GM10248 (cell line): ENCODE measurements around the gene HDAC4.

Experiments
- CTCF ChIA-PET: fragments of 300-600 bp; sonication (Branson Sonifier 250); formaldehyde crosslinking; extraction: SDS; loops from one replicate; lab custom pipeline; 2021; ENCODE audit warnings: antibody characterized with exemption; lab: Yijun Ruan, JAX
- POLR2A ChIA-PET: fragments of 350-650 bp; sonication (Branson Sonifier 250); formaldehyde crosslinking; extraction: SDS; loops from one replicate; lab custom pipeline; 2020; ENCODE audit warnings: antibody characterized with exemption; lab: Yijun Ruan, JAX
- DNase-seq: peaks from one replicate; pipeline ENCODE4 v3.0.0; 2012; ENCODE audit errors: extremely low spot score
- TF ChIP-seq, protein P1 (sequence below): IDR thresholded peaks from 2 replicates; pipeline ENCODE4 v1.5.1; 2012; ENCODE audit warnings: mild to moderate bottlenecking, low read depth; ENCODE audit errors: extremely low read depth, missing control alignments, control extremely low read depth

The HDAC4 gene

DNA sequence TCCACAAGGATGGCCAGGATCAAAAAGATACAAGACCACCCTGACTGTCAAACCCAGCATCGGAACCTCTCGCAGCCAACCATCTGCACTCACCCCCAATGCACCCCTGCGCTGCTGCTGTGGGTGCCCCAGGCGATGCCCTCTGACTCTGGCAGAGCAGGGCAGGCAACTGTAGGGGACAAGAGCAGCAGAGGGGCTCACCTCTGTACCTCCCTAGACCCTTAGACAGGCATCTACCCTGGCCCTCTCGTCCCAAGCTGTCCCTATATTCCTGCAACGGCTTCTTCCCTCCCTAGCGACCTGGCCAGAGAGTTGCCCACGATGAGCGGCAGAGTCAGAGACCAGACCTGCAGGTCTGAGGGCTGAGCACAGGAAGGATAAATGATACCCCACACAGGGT lies 128.2 kb downstream of the HDAC4 start:
- POLR2A ChIA-PET = no interaction called here
- TF ChIP-seq, protein P1, sequence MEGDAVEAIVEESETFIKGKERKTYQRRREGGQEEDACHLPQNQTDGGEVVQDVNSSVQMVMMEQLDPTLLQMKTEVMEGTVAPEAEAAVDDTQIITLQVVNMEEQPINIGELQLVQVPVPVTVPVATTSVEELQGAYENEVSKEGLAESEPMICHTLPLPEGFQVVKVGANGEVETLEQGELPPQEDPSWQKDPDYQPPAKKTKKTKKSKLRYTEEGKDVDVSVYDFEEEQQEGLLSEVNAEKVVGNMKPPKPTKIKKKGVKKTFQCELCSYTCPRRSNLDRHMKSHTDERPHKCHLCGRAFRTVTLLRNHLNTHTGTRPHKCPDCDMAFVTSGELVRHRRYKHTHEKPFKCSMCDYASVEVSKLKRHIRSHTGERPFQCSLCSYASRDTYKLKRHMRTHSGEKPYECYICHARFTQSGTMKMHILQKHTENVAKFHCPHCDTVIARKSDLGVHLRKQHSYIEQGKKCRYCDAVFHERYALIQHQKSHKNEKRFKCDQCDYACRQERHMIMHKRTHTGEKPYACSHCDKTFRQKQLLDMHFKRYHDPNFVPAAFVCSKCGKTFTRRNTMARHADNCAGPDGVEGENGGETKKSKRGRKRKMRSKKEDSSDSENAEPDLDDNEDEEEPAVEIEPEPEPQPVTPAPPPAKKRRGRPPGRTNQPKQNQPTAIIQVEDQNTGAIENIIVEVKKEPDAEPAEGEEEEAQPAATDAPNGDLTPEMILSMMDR = no peak
- CTCF ChIA-PET = interaction anchor here (0.6 to 1.3 kb wide), 5 partner anchors 9 to 30 kb away, joined by 3 to 4 read pairs (median 3); no protein-coding TSS in a partner anchor
- DNase-seq = no peak

GRCh38 chr2:239271882-239272281 lies 128.9 kb downstream of the HDAC4 start:
- DNase-seq = no peak
- ChIA-PET CTCF (interaction anchor here (1.0 to 1.4 kb wide), 4 partner anchors 8 to 23 kb away, joined by 3 to 4 read pairs (median 3); no protein-coding TSS in a partner anchor), POLR2A (no interaction called here)
- TF ChIP-seq, protein P1 = no peak

DNA sequence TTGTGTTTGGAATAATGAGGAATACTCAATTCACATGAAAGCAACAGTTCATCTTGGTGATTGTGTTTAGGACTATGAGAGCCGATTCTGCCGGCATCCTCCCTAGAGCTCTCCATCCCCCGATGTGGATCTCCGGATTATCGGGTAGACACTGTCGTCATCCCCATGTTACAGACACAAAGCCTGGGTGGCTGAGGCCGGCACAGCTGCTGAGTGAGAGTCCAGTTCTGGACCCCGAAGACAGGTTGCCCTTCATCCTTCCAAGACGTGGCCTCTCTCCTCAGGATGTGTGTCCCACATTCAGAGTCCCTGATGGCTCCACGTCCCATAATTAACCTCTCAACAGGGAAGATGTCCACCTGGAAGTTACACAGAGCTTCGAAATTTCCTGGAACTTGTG lies 129.3 kb downstream of the HDAC4 start:
- ChIA-PET CTCF (interaction anchor here (1.0 to 1.4 kb wide), 3 partner anchors 8 to 23 kb away, joined by 3 to 4 read pairs (median 3); no protein-coding TSS in a partner anchor), POLR2A (no interaction called here)
- TF ChIP-seq, protein P1 = no peak
- no peak for DNase-seq

DNA sequence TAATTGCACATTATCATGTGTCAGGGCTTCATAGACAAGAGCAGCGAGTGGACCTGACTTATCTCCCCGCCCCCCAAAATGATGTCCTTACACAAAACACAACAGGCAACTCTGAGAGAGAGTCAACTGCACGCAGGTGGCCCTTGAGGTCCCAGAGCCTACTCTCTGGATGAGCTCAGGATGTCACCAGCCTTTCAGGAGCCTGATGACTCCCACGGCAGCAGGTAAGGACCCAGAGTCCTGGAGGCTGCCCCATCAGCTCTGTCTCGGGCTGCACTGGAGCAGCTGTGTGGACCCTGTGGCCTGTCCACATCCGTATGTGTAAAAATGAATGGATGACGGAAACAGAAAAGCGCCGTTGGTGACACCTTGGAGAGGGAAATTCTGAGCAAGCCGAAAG lies 130.9 kb downstream of the HDAC4 start:
- ChIA-PET CTCF (interaction anchor here (1.0 kb wide), 1 partner anchor 15 kb away, joined by 3 read pairs; no protein-coding TSS in a partner anchor), POLR2A (no interaction called here)
- TF ChIP-seq, protein P1 = no peak
- DNase-seq = no peak

GRCh38 chr2:239269173-239269885 lies 131.5 kb downstream of the HDAC4 start:
- ChIA-PET POLR2A (no interaction called here), CTCF (interaction anchor here (1.6 kb wide), 1 partner anchor 47 kb away, joined by 3 read pairs; no protein-coding TSS in a partner anchor)
- TF ChIP-seq, protein P1 = no peak
- DNase-seq = no peak

GRCh38 chr2:239268549-239268948 lies 132.3 kb downstream of the HDAC4 start:
- ChIA-PET CTCF (interaction anchor here (1.4 to 1.6 kb wide), 2 partner anchors 47 to 753 kb away, joined by 3 read pairs; no protein-coding TSS in a partner anchor), POLR2A (no interaction called here)
- TF ChIP-seq, protein P1 = no peak
- DNase-seq = no peak
